ENCODE results near the gene RAB25. TPM values are rescaled to one million over a fixed set of nuclear protein-coding genes. Genes with fewer than 3 reads are reported as not detected.
"Not testable (repeated sequence)": the region's sequence is repeated elsewhere in the genome, so short reads cannot be mapped to it uniquely, and the experiment has no call there.

RAB25 gene
- total RNA-seq, 1 experiment from 2014 or later, result 18.1 TPM

DNA sequence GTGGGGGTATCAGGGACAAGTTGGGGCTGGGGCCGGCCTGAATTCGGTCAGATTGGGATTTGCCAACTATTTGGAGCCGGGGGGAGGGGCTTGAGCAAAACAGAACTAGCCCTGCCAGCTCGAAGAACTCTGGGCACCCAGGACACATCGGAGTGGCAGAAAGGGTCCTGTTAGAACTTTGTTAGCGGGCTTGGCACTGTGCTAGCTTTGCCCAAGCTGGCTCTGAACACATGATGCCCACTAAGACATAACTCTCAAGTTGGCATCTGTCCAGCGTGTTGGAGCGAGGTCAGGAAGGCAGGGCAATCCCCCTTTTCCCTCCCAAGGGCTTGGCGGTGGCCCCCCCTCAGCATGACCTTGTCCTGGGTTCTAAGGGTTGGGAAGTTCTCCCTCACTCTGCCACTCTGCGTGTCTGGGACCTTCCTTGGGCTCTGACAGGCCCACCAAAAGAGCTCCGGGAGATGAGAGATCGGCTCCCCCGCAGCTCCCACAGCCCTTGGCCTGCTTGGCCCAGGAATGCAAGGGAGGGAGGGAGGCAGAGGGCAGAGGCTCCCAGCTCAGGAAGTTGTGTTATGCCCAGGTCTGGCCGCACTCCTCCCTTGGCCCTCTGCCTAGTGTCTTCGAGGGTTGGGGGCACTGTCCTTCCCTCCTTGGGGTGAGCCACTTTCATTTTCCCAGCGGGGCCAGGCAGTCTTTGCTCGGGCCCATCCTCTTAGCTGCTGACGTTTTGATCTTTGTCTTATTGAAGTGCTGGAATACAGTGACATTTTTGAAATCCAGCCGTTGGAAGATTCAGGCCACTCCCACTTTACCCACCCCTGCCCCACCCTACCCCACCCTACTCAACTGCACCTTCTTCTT, 54.8 kb downstream of the RAB25 start:
- TF ChIP-seq EZH2 (IDR thresholded peaks at IDR 0.05; ENCODE audit: low read length, unreplicated experiment) (no peak), EZH2phosphoT487 (IDR thresholded peaks at IDR 0.05; ENCODE audit: borderline replicate concordance, low read length) (no peak)
- TF ChIP-seq, protein P1, sequence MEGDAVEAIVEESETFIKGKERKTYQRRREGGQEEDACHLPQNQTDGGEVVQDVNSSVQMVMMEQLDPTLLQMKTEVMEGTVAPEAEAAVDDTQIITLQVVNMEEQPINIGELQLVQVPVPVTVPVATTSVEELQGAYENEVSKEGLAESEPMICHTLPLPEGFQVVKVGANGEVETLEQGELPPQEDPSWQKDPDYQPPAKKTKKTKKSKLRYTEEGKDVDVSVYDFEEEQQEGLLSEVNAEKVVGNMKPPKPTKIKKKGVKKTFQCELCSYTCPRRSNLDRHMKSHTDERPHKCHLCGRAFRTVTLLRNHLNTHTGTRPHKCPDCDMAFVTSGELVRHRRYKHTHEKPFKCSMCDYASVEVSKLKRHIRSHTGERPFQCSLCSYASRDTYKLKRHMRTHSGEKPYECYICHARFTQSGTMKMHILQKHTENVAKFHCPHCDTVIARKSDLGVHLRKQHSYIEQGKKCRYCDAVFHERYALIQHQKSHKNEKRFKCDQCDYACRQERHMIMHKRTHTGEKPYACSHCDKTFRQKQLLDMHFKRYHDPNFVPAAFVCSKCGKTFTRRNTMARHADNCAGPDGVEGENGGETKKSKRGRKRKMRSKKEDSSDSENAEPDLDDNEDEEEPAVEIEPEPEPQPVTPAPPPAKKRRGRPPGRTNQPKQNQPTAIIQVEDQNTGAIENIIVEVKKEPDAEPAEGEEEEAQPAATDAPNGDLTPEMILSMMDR (conservative IDR thresholded peaks at IDR 0.05; ENCODE audit: low read depth, low read length), result no peak
- H3K9ac ChIP-seq (ENCODE audit: low read length), result peak overlapping the region; percentile 94
- TSS peak; percentile 80 for BruUV-seq (replicated peaks)
- peaks cover 55% of the 10 kb centered on the region for H4K20me1 ChIP-seq (ENCODE audit: low read length)
- peaks cover 63% of the 10 kb centered on the region for H3K79me2 ChIP-seq (ENCODE audit: low read length)
- H2AFZ ChIP-seq (ENCODE audit: low read length), result no peak overlapping the region
- intact Hi-C loops (cut with micrococcal nuclease), result no loop called here
- H3K4me2 ChIP-seq (ENCODE audit: low read length), result peak overlapping the region; percentile 93
- no peaks in the 10 kb centered on the region for H3F3A ChIP-seq (ENCODE audit: low read length, unreplicated experiment)
- H3K9me2 ChIP-seq (replicated peaks; ENCODE audit: low read length), result no peaks in the 10 kb centered on the region
- H3K4me1 ChIP-seq (ENCODE audit: insufficient read depth, low read length), result peaks cover 51% of the 10 kb centered on the region
- H3K27ac ChIP-seq (ENCODE audit: low read length), result peak overlapping the region; percentile 91
- ChIA-PET CTCF (interaction anchor here (0.6 to 1.2 kb wide), 4 partner anchors 11 to 25 kb away, joined by 3 to 9 read pairs (median 4); no protein-coding TSS in a partner anchor), POLR2A (ENCODE audit: unreplicated experiment) (interaction anchor here (0.6 to 1.8 kb wide), 7 partner anchors 10 to 303 kb away, joined by 3 to 13 read pairs (median 5); no protein-coding TSS in a partner anchor)
- H3K4me3 ChIP-seq (ENCODE audit: low read length), result peak overlapping the region; percentile 86
- H3K36me3 ChIP-seq (ENCODE audit: low read depth, low read length), result peaks cover 21% of the 10 kb centered on the region
- H3K27me3 ChIP-seq (ENCODE audit: low read length), result no peaks in the 10 kb centered on the region
- peak; percentile 14 for ATAC-seq
- peak; percentile 80 for DNase-seq
- no peaks in the 10 kb centered on the region for H3K9me3 ChIP-seq (ENCODE audit: low read length)

DNA sequence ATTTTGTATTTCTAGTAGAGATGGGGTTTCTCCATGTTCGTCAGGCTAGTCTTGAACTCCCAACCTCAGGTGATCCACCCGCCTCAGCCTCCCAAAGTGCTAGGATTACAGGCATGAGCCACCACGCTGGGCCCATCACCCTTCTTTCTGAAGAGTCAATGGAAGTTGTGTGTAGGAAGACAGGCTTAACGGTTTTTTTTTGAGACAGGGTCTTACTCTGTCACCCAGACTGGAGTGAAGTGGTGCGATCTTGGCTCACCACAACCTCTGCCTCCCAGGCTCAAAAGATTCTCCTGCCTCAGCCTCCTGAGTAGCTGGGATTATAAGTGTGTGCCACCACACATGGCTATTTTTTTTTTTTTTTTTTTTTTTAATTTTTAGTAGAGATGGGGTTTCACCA, 55.8 kb downstream of the RAB25 start:
- POLR2A ChIA-PET (ENCODE audit: unreplicated experiment), result interaction anchor here (1.0 to 1.7 kb wide), 2 partner anchors 13 to 15 kb away, joined by 3 to 13 read pairs; no protein-coding TSS in a partner anchor
- BruUV-seq (replicated peaks); H2AFZ ChIP-seq (ENCODE audit: low read length); ATAC-seq; H3K9me2 ChIP-seq (replicated peaks; ENCODE audit: low read length); H3K9me3 ChIP-seq (ENCODE audit: low read length); CTCF ChIA-PET; intact Hi-C loops (cut with micrococcal nuclease); H3F3A ChIP-seq (ENCODE audit: low read length, unreplicated experiment); H3K27me3 ChIP-seq (ENCODE audit: low read length); DNase-seq: not testable (repeated sequence)
- Histone ChIP-seq H4K20me1 (ENCODE audit: low read length) (peaks cover 64% of the 10 kb centered on the region), H3K9ac (ENCODE audit: low read length) (peak overlapping the region; percentile 94), H3K27ac (ENCODE audit: low read length) (peak overlapping the region; percentile 91), H3K4me3 (ENCODE audit: low read length) (peak overlapping the region; percentile 86), H3K4me2 (ENCODE audit: low read length) (peak overlapping the region; percentile 93), H3K79me2 (ENCODE audit: low read length) (peaks cover 73% of the 10 kb centered on the region), H3K4me1 (ENCODE audit: insufficient read depth, low read length) (peaks cover 61% of the 10 kb centered on the region), H3K36me3 (ENCODE audit: low read depth, low read length) (peaks cover 27% of the 10 kb centered on the region)

DNA sequence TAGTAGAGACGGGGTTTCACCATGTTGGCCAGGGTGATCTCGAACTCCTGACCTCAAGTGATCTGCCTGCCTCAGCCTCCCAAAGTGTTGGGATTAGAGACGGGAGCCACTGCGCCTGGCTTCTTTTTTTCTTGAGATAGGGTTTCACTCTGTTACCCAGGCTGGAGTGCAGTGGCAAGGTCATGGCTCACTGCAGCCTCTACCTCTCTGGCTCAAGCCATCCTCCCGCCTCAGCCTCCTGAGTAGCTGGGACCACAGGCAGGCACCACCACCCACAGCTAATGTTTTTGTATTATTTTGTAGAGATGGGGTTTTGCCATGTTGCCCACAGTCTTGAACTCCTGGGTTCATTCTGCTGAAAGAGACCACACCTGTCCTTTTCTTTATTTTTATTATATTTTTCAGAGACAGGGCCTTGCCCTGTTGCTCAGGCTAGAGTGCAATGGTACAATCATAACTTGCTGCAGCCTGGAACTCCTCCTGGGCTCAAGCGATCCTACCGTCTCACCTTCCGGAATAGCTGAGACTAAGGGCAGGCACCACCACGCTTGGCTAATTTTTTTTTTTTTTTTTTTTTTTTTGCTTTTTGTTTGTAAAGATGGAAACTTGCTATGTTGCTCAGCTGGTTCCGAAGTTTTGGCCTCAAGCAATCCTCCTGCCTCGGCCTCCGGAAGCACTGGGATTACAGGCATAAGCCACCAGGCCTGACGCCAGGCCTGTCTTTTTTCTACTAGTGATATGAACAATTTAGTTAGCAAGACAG, 56.6 kb downstream of the RAB25 start:
- peak overlapping the region; percentile 93 for H3K4me2 ChIP-seq (ENCODE audit: low read length)
- peaks cover 63% of the 10 kb centered on the region for H3K4me1 ChIP-seq (ENCODE audit: insufficient read depth, low read length)
- H2AFZ ChIP-seq (ENCODE audit: low read length), result no peak overlapping the region
- intact Hi-C loops (cut with micrococcal nuclease), result no loop called here
- no peaks in the 10 kb centered on the region for H3K27me3 ChIP-seq (ENCODE audit: low read length)
- H3K79me2 ChIP-seq (ENCODE audit: low read length), result peaks cover 81% of the 10 kb centered on the region
- DNase-seq (peak; percentile 45), ATAC-seq (no peak)
- no peaks in the 10 kb centered on the region for H3F3A ChIP-seq (ENCODE audit: low read length, unreplicated experiment)
- peaks cover 68% of the 10 kb centered on the region for H4K20me1 ChIP-seq (ENCODE audit: low read length)
- ChIA-PET CTCF (interaction anchor here (1.2 to 1.6 kb wide), 2 partner anchors 11 to 12 kb away, joined by 6 read pairs; no protein-coding TSS in a partner anchor), POLR2A (ENCODE audit: unreplicated experiment) (interaction anchor here (1.1 kb wide), 1 partner anchor 17 kb away, joined by 6 read pairs; no protein-coding TSS in a partner anchor)
- H3K4me3 ChIP-seq (ENCODE audit: low read length), result peak overlapping the region; percentile 86
- H3K9me2 ChIP-seq (replicated peaks; ENCODE audit: low read length), result no peaks in the 10 kb centered on the region
- TF ChIP-seq, protein P1 (conservative IDR thresholded peaks at IDR 0.05; ENCODE audit: low read depth, low read length), result no peak
- TF ChIP-seq EZH2 (IDR thresholded peaks at IDR 0.05; ENCODE audit: low read length, unreplicated experiment) (no peak), EZH2phosphoT487 (IDR thresholded peaks at IDR 0.05; ENCODE audit: borderline replicate concordance, low read length) (no peak)
- H3K9me3 ChIP-seq (ENCODE audit: low read length), result no peaks in the 10 kb centered on the region
- peak overlapping the region; percentile 35 for H3K27ac ChIP-seq (ENCODE audit: low read length)
- peak overlapping the region; percentile 48 for H3K9ac ChIP-seq (ENCODE audit: low read length)
- BruUV-seq (replicated peaks), result no TSS peak
- H3K36me3 ChIP-seq (ENCODE audit: low read depth, low read length), result peaks cover 27% of the 10 kb centered on the region

Measured in PC-3 (cell line).